ENCODE results near the gene WDR31. TPM values are rescaled to one million over a fixed set of nuclear protein-coding genes. Genes with fewer than 3 reads are reported as not detected.
"Not testable (repeated sequence)": the region's sequence is repeated elsewhere in the genome, so short reads cannot be mapped to it uniquely, and the experiment has no call there.

The WDR31 gene
- total RNA-seq, 2 experiments from 2014 or later: 0.85 to 1.4 TPM

- Mint-ChIP-seq H3K27me3 (peaks cover 24% of the 10 kb centered on the region), H3K27ac (no peak overlapping the region), H3K4me1 (peaks cover 1% of the 10 kb centered on the region), H3K9me3 (no peaks in the 10 kb centered on the region), H3K36me3 (ENCODE audit: low read depth) (no peaks in the 10 kb centered on the region), H3K4me3 (no peak overlapping the region)
- no peak for DNase-seq
- ChIA-PET POLR2A (no interaction called here), CTCF (no interaction called here)
Observed at GRCh38 chr9:113298311-113298710, 41.8 kb downstream of the WDR31 start.

GRCh38 chr9:113296796-113297558, 43.1 kb downstream of the WDR31 start:
- DNase-seq: no peak
- CTCF ChIA-PET: interaction anchor here (1.1 kb wide), 1 partner anchor 13 kb away, joined by 4 read pairs; no protein-coding TSS in a partner anchor
- POLR2A ChIA-PET: no interaction called here
- H3K27ac Mint-ChIP-seq: no peak overlapping the region
- no peak overlapping the region for H3K4me3 Mint-ChIP-seq
- H3K27me3 Mint-ChIP-seq: peaks cover 15% of the 10 kb centered on the region
- H3K36me3 Mint-ChIP-seq (ENCODE audit: low read depth): peaks cover 12% of the 10 kb centered on the region
- no peaks in the 10 kb centered on the region for H3K9me3 Mint-ChIP-seq
- H3K4me1 Mint-ChIP-seq: peaks cover 4% of the 10 kb centered on the region

GRCh38 chr9:113296247-113296646, 43.8 kb downstream of the WDR31 start:
- POLR2A ChIA-PET, H3K27ac Mint-ChIP-seq, H3K9me3 Mint-ChIP-seq, H3K4me3 Mint-ChIP-seq, DNase-seq, H3K4me1 Mint-ChIP-seq: not testable (repeated sequence)
- CTCF ChIA-PET: interaction anchor here (1.1 kb wide), 1 partner anchor 13 kb away, joined by 4 read pairs; no protein-coding TSS in a partner anchor
- H3K27me3 Mint-ChIP-seq: peaks cover 15% of the 10 kb centered on the region
- peaks cover 18% of the 10 kb centered on the region for H3K36me3 Mint-ChIP-seq (ENCODE audit: low read depth)

GRCh38 chr9:113293285-113293878, 46.7 kb downstream of the WDR31 start:
- CTCF ChIA-PET: no interaction called here
- DNase-seq: no peak
- H3K4me1 Mint-ChIP-seq: peaks cover 9% of the 10 kb centered on the region
- H3K9me3 Mint-ChIP-seq: no peaks in the 10 kb centered on the region
- H3K4me3 Mint-ChIP-seq: no peak overlapping the region
- no peaks in the 10 kb centered on the region for H3K27me3 Mint-ChIP-seq
- POLR2A ChIA-PET: no interaction called here
- peaks cover 42% of the 10 kb centered on the region for H3K36me3 Mint-ChIP-seq (ENCODE audit: low read depth)
- H3K27ac Mint-ChIP-seq: no peak overlapping the region

- POLR2A ChIA-PET: interaction anchor here (0.8 kb wide), 1 partner anchor 1298 kb away, joined by 3 read pairs; the partner anchor contains the start of gene ATP6V1G1
- CTCF ChIA-PET: interaction anchor here (1.2 to 1.9 kb wide), 2 partner anchors 10 to 15 kb away, joined by 3 to 8 read pairs; partner anchors contain the start of genes CDC26 and PRPF4
- H3K36me3 Mint-ChIP-seq (ENCODE audit: low read depth): peaks cover 67% of the 10 kb centered on the region
Observed at GRCh38 chr9:113290052-113290607, 49.9 kb downstream of the WDR31 start.

GRCh38 chr9:113289091-113289490, 51.0 kb downstream of the WDR31 start:
- peaks cover 12% of the 10 kb centered on the region for H3K4me1 Mint-ChIP-seq
- no peak for DNase-seq
- ChIA-PET POLR2A (no interaction called here), CTCF (no interaction called here)
- H3K9me3 Mint-ChIP-seq: no peaks in the 10 kb centered on the region
- H3K36me3 Mint-ChIP-seq (ENCODE audit: low read depth): peaks cover 76% of the 10 kb centered on the region
- no peaks in the 10 kb centered on the region for H3K27me3 Mint-ChIP-seq
- no peak overlapping the region for H3K27ac Mint-ChIP-seq
- no peak overlapping the region for H3K4me3 Mint-ChIP-seq

More at GRCh38 chr9:113290052-113290607, 49.9 kb downstream of the WDR31 start:
- no peak for DNase-seq
- no peaks in the 10 kb centered on the region for H3K9me3 Mint-ChIP-seq
- peaks cover 9% of the 10 kb centered on the region for H3K4me1 Mint-ChIP-seq
- no peaks in the 10 kb centered on the region for H3K27me3 Mint-ChIP-seq
- H3K27ac Mint-ChIP-seq: no peak overlapping the region
- no peak overlapping the region for H3K4me3 Mint-ChIP-seq

GRCh38 chr9:113281356-113281755, 58.7 kb downstream of the WDR31 start:
- no peak for DNase-seq
- ChIA-PET CTCF (no interaction called here), POLR2A (no interaction called here)
- Mint-ChIP-seq H3K36me3 (ENCODE audit: low read depth) (peaks cover 70% of the 10 kb centered on the region), H3K9me3 (no peaks in the 10 kb centered on the region), H3K27me3 (no peaks in the 10 kb centered on the region), H3K4me1 (peaks cover 29% of the 10 kb centered on the region), H3K27ac (no peak overlapping the region), H3K4me3 (no peak overlapping the region)

GRCh38 chr9:113278840-113279239, 61.2 kb downstream of the WDR31 start:
- no peak for DNase-seq
- H3K4me1 Mint-ChIP-seq: peaks cover 32% of the 10 kb centered on the region
- ChIA-PET POLR2A (no interaction called here), CTCF (no interaction called here)
- H3K9me3 Mint-ChIP-seq: no peaks in the 10 kb centered on the region
- H3K36me3 Mint-ChIP-seq (ENCODE audit: low read depth): peaks cover 53% of the 10 kb centered on the region
- H3K4me3 Mint-ChIP-seq: no peak overlapping the region
- H3K27me3 Mint-ChIP-seq: no peaks in the 10 kb centered on the region
- H3K27ac Mint-ChIP-seq: no peak overlapping the region

- Mint-ChIP-seq H3K4me3 (no peak within 1 kb of the TSS), H3K27me3 (no peaks in the 10 kb centered on the region), H3K36me3 (ENCODE audit: low read depth) (peaks cover 47% of the 10 kb centered on the region), H3K9me3 (no peaks in the 10 kb centered on the region), H3K27ac (no peak within 1 kb of the TSS), H3K4me1 (peaks cover 39% of the 10 kb centered on the region)
- CTCF ChIA-PET: interaction anchor here (1.0 to 7.1 kb wide), 25 partner anchors 9 to 381 kb away, joined by 3 to 80 read pairs (median 5); partner anchors contain the start of genes ALAD, BSPRY, C9orf43 and FKBP15
- POLR2A ChIA-PET: interaction anchor here (0.7 to 4.3 kb wide), 21 partner anchors 11 to 379 kb away, joined by 3 to 56 read pairs (median 5); partner anchors contain the start of genes ALAD, BSPRY, C9orf43 and FKBP15
- DNase-seq: peak; percentile 96
Observed at GRCh38 chr9:113275157-113276131, 64.6 kb downstream of the WDR31 start, which contains the start of the genes CDC26 and PRPF4. Gene CDC26, minus strand, starts transcription at chr9:113275572. Its CDS starts 3,065 bp downstream, at chr9:113272507. Gene PRPF4, plus strand, starts transcription at chr9:113275658. Its CDS starts 86 bp downstream, at chr9:113275744.

- ChIA-PET POLR2A (interaction anchor here (0.7 to 4.3 kb wide), 18 partner anchors 8 to 380 kb away, joined by 3 to 56 read pairs (median 5); partner anchors contain the start of genes ALAD, BSPRY, C9orf43 and FKBP15), CTCF (interaction anchor here (0.9 to 7.1 kb wide), 26 partner anchors 8 to 382 kb away, joined by 3 to 80 read pairs (median 5); partner anchors contain the start of genes ALAD, BSPRY, C9orf43 and FKBP15)
- Mint-ChIP-seq H3K27me3 (no peaks in the 10 kb centered on the region), H3K27ac (no peak overlapping the region), H3K9me3 (no peaks in the 10 kb centered on the region), H3K36me3 (ENCODE audit: low read depth) (peaks cover 45% of the 10 kb centered on the region), H3K4me1 (peaks cover 36% of the 10 kb centered on the region), H3K4me3 (no peak overlapping the region)
- DNase-seq: peak; percentile 20
Observed at GRCh38 chr9:113274474-113275156, 65.5 kb downstream of the WDR31 start.

- no peaks in the 10 kb centered on the region for H3K9me3 Mint-ChIP-seq
- POLR2A ChIA-PET: interaction anchor here (1.0 kb wide), 1 partner anchor 49 kb away, joined by 3 read pairs; the partner anchor contains the start of gene FKBP15
- no peak for DNase-seq
- no peaks in the 10 kb centered on the region for H3K27me3 Mint-ChIP-seq
- H3K27ac Mint-ChIP-seq: no peak overlapping the region
- peaks cover 48% of the 10 kb centered on the region for H3K36me3 Mint-ChIP-seq (ENCODE audit: low read depth)
- no peak overlapping the region for H3K4me3 Mint-ChIP-seq
- CTCF ChIA-PET: interaction anchor here (1.2 kb wide), 1 partner anchor 132 kb away, joined by 3 read pairs; no protein-coding TSS in a partner anchor
- peaks cover 21% of the 10 kb centered on the region for H3K4me1 Mint-ChIP-seq
Observed at GRCh38 chr9:113269871-113270270, 70.2 kb downstream of the WDR31 start.
